ENCODE data around the gene RMDN2. TPM values are rescaled to one million over a fixed set of nuclear protein-coding genes. Genes with fewer than 3 reads are reported as not detected.

RMDN2 gene, protein sequence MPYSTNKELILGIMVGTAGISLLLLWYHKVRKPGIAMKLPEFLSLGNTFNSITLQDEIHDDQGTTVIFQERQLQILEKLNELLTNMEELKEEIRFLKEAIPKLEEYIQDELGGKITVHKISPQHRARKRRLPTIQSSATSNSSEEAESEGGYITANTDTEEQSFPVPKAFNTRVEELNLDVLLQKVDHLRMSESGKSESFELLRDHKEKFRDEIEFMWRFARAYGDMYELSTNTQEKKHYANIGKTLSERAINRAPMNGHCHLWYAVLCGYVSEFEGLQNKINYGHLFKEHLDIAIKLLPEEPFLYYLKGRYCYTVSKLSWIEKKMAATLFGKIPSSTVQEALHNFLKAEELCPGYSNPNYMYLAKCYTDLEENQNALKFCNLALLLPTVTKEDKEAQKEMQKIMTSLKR
- total RNA-seq: 8.4 TPM
- long read RNA-seq, transcript RMDN2-202 (11 exons, 1,381 nt): major isoform, 14 of 16 reads
- long read RNA-seq, partial matches to known transcripts: 0 of 16 reads
- long read RNA-seq, other reads (novel, unspliced or antisense): 2 of 16 reads

- peak; percentile 97 for DNase-seq (ENCODE audit: low spot score)
Observed at GRCh38 chr2:37925063-37925897, at the start of gene RMDN2. Gene RMDN2 (plus strand): TSS chr2:37925287. CDS start chr2:37929278, 3,991 bp downstream.

DNA sequence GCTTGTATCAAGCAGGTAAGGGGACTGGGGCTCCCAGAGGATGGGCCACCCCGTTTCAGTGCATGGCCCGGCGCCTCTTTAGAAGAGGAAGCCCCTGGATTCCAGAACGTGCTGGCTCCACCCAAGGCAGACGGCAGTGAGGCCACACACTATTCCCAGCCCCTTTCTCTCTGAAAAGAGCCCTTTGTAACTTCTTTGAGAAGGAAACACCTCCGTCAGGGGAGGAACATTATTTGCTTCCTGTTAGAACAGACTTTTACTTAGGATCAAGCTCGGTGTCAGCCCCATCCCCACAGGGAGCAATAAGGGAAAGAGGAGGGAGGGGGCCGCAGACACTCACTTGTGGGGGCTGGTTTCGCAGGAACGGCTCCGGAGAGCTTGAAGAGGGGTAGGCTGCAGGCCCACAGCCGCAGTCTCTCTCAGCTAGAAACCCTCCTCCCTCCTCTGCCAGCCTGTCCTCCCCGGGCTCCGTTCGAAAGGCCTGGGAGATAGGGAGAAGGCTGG, 49.6 kb upstream of the RMDN2 start:
- no peak for DNase-seq (ENCODE audit: low spot score)

DNA sequence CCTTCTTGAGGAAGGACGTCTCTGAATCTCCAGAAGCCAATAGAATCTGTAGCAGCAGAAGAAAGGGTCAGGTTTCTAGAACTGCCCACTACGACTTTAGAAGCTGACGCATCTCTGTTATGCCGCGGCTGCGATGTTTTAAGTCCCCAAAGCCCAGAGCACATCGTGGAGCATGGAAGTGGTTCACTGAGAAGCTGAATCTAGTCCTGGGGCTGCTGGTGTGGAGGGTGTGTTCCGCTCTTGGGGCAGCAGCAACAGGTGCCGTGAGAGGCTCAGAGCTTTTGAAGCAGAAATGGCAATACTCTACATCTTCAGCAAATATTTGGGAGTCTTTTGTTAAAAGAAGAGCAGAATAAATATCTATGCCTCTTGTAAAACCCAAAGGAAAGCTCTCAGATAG, 48.9 kb upstream of the RMDN2 start:
- no peak for DNase-seq (ENCODE audit: low spot score)

DNA sequence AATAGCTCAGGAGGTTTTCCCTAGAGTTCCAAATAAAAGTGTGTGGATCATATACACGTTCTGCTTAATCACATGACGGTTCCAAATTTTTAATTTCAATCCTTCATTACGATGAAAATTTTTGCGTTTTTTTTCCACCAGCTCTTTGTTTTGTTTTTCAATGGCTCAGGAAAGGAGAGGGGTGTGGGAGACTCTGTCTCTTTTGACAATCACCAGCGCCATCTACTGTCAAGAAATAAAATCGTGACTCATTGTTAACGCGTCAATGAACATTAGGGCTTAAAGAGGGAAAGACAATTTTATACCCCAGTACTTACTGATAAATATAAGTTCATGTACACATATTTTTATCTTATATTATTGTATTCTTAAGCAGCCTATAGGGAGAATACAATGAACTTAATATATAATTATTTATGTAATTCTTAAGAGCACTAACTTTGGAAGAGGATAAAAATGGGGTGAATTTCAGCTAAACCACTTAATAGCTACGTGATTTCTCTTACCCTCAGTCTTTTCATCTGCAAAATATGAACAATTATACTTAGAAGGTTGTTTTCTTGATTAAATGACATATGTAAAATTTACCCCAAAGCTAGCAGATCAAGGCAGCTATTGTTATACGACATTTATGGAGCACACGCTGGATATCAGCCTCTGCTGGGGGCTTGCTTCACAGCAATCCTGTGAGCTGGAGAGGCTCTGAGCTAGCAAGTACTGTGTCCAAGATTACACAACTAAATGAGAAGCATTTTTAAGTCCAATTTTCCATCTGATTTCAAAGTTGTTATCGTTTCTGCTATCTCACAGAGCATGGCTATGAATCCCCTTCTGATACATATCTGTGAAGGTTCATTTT, 47.4 kb upstream of the RMDN2 start:
- no peak for DNase-seq (ENCODE audit: low spot score)

GRCh38 chr2:37878536-37878935, 46.6 kb upstream of the RMDN2 start:
- no peak for DNase-seq (ENCODE audit: low spot score)

DNA sequence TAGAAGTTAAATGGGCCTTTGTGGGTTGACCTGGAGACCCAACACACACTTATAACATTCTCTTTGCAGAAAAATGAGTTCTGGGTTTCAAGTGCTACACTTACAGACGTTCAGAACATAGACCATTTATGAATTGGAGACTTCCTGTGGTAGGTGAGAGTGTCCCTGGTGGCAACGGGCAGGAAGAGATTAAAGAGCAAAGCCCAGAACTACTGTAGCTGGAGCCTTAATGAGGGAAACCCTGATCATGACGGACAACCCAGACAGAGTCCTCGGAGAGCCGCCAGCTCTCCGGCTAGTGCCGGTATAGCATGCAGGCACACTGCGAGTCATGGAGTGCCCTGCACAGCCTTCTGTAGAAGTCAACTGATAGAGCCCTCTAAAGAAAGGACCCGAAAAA, 44.5 kb upstream of the RMDN2 start:
- no peak for DNase-seq (ENCODE audit: low spot score)

- DNase-seq (ENCODE audit: low spot score): no peak
Observed at GRCh38 chr2:37881397-37881796, 43.7 kb upstream of the RMDN2 start.

DNA sequence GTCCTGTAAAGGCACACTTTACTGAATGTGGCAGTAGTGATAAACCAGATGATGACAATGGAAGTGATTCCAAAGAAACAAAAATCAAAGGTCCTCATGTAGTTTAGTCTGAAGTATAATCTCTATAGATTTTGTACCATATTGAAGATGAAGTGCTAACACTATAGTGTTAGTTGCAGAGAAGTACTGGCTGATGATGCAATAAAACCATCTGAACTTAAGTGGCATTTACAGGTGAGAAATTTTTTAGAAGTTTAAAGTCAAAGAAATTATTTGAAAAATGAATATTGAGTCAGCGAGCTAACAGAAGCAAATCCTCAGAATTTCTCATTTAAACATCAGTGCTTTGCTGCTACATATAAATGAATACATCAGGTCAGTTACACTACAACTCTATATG, 43.1 kb upstream of the RMDN2 start:
- DNase-seq (ENCODE audit: low spot score): no peak

- DNase-seq (ENCODE audit: low spot score): no peak
Observed at GRCh38 chr2:37883518-37883917, 41.6 kb upstream of the RMDN2 start.

- DNase-seq (ENCODE audit: low spot score): no peak
Observed at GRCh38 chr2:37885329-37885993, 39.6 kb upstream of the RMDN2 start.

DNA sequence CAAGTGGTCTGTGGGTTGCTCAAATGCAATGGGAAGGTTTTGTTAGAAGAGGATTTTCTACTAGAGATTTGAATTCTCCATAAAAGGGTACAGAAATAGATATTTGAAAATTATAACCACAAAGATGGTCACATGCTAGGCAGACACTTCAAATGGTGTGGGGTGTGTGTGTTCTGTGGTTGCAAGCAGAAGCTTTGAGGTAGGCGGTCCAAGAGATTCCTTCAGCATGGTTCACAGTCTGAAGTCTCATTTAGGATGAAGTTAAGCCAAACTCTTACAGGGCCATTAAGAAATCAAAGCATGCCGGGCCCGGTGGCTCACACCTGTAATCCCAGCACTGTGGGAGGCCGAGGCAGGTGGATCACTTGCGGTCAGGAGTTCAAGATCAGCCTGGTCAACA, 38.3 kb upstream of the RMDN2 start:
- no peak for DNase-seq (ENCODE audit: low spot score)

DNA sequence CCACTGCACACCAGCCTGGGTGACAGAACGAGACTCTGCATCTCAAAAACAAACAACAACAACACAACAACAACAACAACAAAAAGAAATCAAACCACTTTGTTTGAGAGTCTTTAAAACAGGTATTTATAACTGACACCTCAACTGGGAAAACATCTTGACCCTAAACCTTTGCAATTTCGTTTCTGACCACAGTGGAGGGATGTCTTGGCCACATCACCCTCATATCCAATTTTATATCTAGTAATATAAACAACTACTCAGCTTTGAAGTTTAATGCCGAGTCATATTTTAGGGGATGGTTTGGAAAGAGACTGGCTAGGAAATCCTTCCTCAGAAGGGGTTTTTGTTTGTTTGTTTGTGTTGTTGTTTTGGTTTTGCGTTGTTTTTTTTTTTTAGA, 37.8 kb upstream of the RMDN2 start:
- DNase-seq (ENCODE audit: low spot score): no peak

GRCh38 chr2:37890893-37891495, 34.1 kb upstream of the RMDN2 start:
- peak; percentile 91 for DNase-seq (ENCODE audit: low spot score)

DNA sequence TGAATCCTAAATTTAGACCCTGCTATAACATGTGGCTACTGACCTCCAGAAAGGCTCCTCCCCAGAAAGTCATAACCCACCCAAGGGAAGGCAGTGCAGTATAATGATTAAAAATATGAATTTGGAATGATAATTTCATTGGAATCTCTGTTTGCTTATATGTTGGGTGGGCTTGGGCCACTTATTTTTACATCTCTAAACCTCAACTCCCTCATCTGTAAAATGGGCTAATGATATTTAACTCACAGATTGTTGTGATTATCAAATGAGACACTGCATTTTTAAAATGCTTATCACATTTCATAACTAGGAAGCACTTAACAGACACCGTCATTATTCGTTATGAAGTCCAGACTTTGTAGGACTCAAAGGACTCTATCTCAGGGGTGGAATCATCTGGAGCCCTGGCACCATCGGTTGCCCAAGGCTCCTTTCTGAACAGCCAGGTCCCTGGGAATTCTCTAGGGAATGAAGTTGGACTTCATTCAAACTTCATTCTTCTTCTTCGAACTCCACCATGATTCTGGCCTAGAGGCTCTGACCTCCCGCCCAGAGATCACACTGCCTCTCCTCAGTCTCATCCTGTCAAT, 33.1 kb upstream of the RMDN2 start:
- DNase-seq (ENCODE audit: low spot score): no peak

- no peak for DNase-seq (ENCODE audit: low spot score)
Observed at GRCh38 chr2:37892436-37893114, 32.5 kb upstream of the RMDN2 start.

GRCh38 chr2:37893327-37893726, 31.8 kb upstream of the RMDN2 start:
- no peak for DNase-seq (ENCODE audit: low spot score)

- DNase-seq (ENCODE audit: low spot score): no peak
Observed at GRCh38 chr2:37894047-37894446, 31.0 kb upstream of the RMDN2 start.

DNA sequence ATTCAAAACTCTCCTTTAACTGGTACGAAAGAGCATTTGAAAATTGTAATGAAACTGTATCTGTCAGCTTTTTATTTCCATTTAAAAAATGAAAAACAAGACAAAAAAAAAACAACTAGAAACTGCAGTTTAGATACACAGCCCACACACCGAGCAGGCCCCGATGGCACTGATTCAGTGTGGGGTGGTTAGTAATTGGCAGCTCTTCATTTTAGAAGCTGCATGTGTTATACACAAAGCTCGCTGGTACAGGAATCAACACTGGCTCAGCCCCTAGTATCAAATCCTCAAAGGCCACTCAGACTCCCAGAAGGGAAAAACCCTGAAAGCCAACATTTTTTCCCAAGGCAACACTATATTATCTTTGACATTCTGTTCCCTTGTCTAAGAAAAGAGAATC, 30.5 kb upstream of the RMDN2 start:
- no peak for DNase-seq (ENCODE audit: low spot score)

DNA sequence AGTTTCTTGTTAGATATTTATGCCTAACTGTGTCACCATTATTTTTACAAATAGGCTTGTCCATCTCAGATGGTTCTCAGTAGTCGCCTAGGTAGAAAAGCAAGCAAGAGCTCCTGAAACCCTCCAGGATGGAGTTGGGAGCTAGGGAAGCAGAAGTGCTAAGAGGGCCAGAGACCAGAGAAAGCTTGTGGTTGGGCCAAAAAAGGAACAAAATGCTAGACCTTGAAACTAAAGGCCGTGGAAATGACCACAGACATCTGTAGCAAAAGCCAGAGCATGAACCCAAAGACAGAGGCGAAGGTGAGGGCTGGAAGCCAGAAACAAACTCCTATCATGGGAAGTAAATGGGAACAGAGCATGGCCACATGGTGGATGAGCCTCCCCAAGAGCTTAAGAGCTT, 29.9 kb upstream of the RMDN2 start:
- DNase-seq (ENCODE audit: low spot score): no peak
